PC-3 (cell line): ENCODE measurements around the gene NVL.

Source experiments
- EZH2 ChIP-seq: fragments of 300-600 bp; sonication (generic); IDR thresholded peaks from one replicate; pipeline ENCODE4 v1.6.1; 2017; ENCODE audit warnings: antibody characterized with exemption, mild to moderate bottlenecking, low read length; ENCODE audit not compliant: unreplicated experiment
- TF ChIP-seq, protein P1 (sequence below): fragments of 300-600 bp; sonication (generic); conservative IDR thresholded peaks from 2 replicates; pipeline ENCODE4 v1.5.1; 2017; ENCODE audit warnings: antibody characterized with exemption, low read depth, mild to moderate bottlenecking, low read length

DNA sequence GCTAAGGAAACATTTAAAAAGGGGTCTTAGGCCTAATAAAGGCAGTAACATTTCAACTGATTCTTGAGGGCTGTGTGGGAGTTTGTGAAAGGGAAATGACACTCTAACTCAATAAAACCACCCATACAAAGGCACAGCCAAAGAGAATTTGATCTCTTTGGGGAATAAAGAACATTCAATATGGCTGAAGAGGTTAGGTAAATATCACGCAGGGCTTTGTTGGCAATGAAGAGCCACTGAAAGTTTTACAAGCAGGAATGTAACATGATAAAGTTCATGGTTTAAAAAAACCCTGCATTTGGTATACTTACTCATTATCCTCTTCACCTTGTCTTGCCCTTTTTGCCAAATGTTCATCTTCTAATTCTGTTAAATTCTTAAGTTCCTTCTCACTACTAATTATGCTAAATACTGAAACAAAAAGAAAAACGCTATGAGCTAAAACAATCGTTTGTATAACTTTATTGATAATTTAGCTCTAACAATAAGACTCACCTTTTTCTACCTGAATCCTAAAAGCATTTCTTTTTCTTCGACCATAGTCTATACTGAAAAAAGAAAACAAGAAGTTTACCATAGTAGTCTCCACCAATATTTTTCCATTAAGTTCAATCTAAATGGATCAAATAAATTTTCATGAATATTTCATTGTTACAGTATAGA lies 12.5 kb downstream of the NVL start:
- TF ChIP-seq, protein P1, sequence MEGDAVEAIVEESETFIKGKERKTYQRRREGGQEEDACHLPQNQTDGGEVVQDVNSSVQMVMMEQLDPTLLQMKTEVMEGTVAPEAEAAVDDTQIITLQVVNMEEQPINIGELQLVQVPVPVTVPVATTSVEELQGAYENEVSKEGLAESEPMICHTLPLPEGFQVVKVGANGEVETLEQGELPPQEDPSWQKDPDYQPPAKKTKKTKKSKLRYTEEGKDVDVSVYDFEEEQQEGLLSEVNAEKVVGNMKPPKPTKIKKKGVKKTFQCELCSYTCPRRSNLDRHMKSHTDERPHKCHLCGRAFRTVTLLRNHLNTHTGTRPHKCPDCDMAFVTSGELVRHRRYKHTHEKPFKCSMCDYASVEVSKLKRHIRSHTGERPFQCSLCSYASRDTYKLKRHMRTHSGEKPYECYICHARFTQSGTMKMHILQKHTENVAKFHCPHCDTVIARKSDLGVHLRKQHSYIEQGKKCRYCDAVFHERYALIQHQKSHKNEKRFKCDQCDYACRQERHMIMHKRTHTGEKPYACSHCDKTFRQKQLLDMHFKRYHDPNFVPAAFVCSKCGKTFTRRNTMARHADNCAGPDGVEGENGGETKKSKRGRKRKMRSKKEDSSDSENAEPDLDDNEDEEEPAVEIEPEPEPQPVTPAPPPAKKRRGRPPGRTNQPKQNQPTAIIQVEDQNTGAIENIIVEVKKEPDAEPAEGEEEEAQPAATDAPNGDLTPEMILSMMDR = no peak
- no peak for TF ChIP-seq EZH2
